ENCODE measurements around the gene PFKL. TPM values are rescaled to one million over a fixed set of nuclear protein-coding genes. Genes with fewer than 3 reads are reported as not detected.
A peak's percentile ranks its signal among the peaks of the same experiment; 100 is the strongest.

Gene PFKL
- total RNA-seq, 1 experiment from 2014 or later = 140 TPM

DNA sequence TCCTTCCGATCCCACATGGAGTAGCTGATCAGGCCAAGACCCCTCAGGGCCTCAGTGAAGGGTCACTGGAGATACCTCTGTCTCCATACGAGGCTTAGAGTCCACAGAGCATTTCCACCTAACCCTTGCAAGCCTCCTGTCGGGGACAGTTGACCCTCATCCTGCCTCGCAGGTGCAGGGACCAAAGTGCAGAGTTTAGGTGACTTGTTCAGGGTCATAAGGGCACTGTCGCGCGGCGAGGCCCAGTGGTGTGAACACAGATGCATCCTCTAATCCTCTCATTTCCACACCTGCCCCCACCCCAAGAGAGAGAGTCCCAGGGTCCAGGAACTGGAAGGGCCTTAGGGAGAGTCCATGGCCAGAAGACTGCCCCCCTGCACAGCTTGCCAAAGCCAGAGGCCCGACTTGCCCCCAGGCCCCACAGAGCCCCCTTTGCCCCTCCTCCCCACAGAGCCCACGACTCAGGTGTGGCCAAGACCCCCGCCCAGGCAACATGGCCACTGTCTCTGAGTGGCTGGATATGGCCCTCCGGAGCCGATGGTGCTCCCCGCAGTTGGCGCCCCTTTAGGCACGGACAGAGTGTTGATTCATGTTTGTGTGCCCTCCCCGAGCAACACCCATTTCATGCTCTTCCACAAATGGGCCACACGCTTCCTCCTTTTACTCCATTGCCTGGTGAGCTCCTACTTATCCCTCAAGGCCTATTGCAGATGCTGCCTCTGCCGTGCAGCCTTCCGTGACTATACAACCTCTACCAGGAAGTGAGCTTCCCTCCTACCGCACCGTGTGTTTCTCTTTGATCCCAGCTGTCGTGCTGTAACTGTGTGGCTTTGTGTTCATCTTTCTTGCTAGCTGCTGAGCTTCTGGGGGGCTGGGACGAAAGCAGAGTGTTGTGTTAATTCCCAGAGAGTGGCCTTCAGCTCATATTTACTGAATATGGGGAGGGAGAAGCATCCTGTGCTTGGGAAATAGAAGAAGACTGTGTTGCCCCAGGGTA is 55.2 kb downstream of the PFKL start:
- Mint-ChIP-seq H3K4me1 (ENCODE audit: low read depth, unreplicated experiment) (no peaks in the 10 kb centered on the region), H3K27me3 (ENCODE audit: insufficient read depth, unreplicated experiment) (no peaks in the 10 kb centered on the region), H3K9me3 (ENCODE audit: unreplicated experiment) (no peaks in the 10 kb centered on the region), H3K4me3 (ENCODE audit: unreplicated experiment) (no peak overlapping the region), H3K36me3 (ENCODE audit: insufficient read depth, unreplicated experiment) (no peaks in the 10 kb centered on the region), H3K27ac (ENCODE audit: unreplicated experiment) (peak overlapping the region; percentile 10)
- no peaks in the 10 kb centered on the region for H3K4me1 ChIP-seq
- BruUV-seq (replicated peaks) = no TSS peak
- ChIA-PET POLR2A (no interaction called here), CTCF (no interaction called here)
- H3K27me3 ChIP-seq (replicated peaks; ENCODE audit: control insufficient read depth, insufficient read depth, low read length) = no peaks in the 10 kb centered on the region
- no peaks in the 10 kb centered on the region for H3K36me3 ChIP-seq (ENCODE audit: control insufficient read depth, insufficient read depth, low read length)
- TF ChIP-seq CTCF (IDR thresholded peaks at IDR 0.05; ENCODE audit: insufficient read depth in 1 of 2, low read depth in 1 of 2, low read length in 1 of 2, severe bottlenecking in 1 of 2, unreplicated experiment in 1 of 2) = no peak
- intact Hi-C loops (cut with micrococcal nuclease; ENCODE audit: unreplicated experiment) = no loop called here
- no peaks in the 10 kb centered on the region for H3K9me3 ChIP-seq
- no peak overlapping the region for H3K4me3 ChIP-seq (ENCODE audit: low read depth, low read length)
- peak in 1 of 2 experiments; percentile 28 for DNase-seq

GRCh38 chr21:44356160-44356559 is 56.3 kb downstream of the PFKL start:
- intact Hi-C loops (cut with micrococcal nuclease; ENCODE audit: unreplicated experiment) = no loop called here
- no peak for TF ChIP-seq CTCF (IDR thresholded peaks at IDR 0.05; ENCODE audit: insufficient read depth in 1 of 2, low read depth in 1 of 2, low read length in 1 of 2, severe bottlenecking in 1 of 2, unreplicated experiment in 1 of 2)
- Mint-ChIP-seq H3K27me3 (ENCODE audit: insufficient read depth, unreplicated experiment) (no peaks in the 10 kb centered on the region), H3K36me3 (ENCODE audit: insufficient read depth, unreplicated experiment) (no peaks in the 10 kb centered on the region), H3K27ac (ENCODE audit: unreplicated experiment) (no peak overlapping the region), H3K4me3 (ENCODE audit: unreplicated experiment) (no peak overlapping the region), H3K4me1 (ENCODE audit: low read depth, unreplicated experiment) (no peaks in the 10 kb centered on the region), H3K9me3 (ENCODE audit: unreplicated experiment) (no peaks in the 10 kb centered on the region)
- no peak for DNase-seq
- no peaks in the 10 kb centered on the region for H3K27me3 ChIP-seq (replicated peaks; ENCODE audit: control insufficient read depth, insufficient read depth, low read length)
- no TSS peak for BruUV-seq (replicated peaks)
- ChIA-PET POLR2A (no interaction called here), CTCF (no interaction called here)
- H3K4me3 ChIP-seq (ENCODE audit: low read depth, low read length) = no peak overlapping the region
- H3K9me3 ChIP-seq = no peaks in the 10 kb centered on the region
- H3K4me1 ChIP-seq = no peaks in the 10 kb centered on the region
- H3K36me3 ChIP-seq (ENCODE audit: control insufficient read depth, insufficient read depth, low read length) = no peaks in the 10 kb centered on the region

DNA sequence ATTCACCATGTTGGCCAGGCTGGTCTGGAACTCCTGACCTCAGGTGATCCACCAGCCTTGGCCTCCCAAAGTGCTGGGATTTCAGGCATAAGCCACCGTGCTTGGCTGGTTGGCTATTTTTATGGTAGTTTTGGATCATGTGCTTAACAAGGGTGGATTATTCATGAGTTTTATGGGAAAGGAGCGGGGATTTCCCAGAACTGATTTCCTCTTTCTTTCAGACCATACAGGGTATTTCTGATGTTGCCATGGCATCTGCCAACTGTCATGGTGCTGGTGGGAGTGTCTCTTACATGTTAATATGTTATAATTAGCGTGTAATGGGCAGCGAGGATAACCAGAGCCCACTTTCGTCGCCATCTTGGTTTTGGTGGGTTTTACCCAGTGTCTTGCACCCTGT is 56.8 kb downstream of the PFKL start:
- intact Hi-C loops (cut with micrococcal nuclease; ENCODE audit: unreplicated experiment) = no loop called here
- Histone ChIP-seq H3K4me3 (ENCODE audit: low read depth, low read length) (no peak overlapping the region), H3K36me3 (ENCODE audit: control insufficient read depth, insufficient read depth, low read length) (no peaks in the 10 kb centered on the region), H3K9me3 (no peaks in the 10 kb centered on the region), H3K27me3 (replicated peaks; ENCODE audit: control insufficient read depth, insufficient read depth, low read length) (no peaks in the 10 kb centered on the region), H3K4me1 (no peaks in the 10 kb centered on the region)
- TF ChIP-seq CTCF (IDR thresholded peaks at IDR 0.05; ENCODE audit: insufficient read depth in 1 of 2, low read depth in 1 of 2, low read length in 1 of 2, severe bottlenecking in 1 of 2, unreplicated experiment in 1 of 2) = no peak
- BruUV-seq (replicated peaks) = no TSS peak
- CTCF ChIA-PET = no interaction called here
- Mint-ChIP-seq H3K4me1 (ENCODE audit: low read depth, unreplicated experiment) (no peaks in the 10 kb centered on the region), H3K27ac (ENCODE audit: unreplicated experiment) (no peak overlapping the region), H3K36me3 (ENCODE audit: insufficient read depth, unreplicated experiment) (no peaks in the 10 kb centered on the region), H3K4me3 (ENCODE audit: unreplicated experiment) (no peak overlapping the region), H3K27me3 (ENCODE audit: insufficient read depth, unreplicated experiment) (no peaks in the 10 kb centered on the region), H3K9me3 (ENCODE audit: unreplicated experiment) (no peaks in the 10 kb centered on the region)
- POLR2A ChIA-PET = no interaction called here
- DNase-seq = no peak

Measured in Caco-2 (cell line).